ENCODE data around the gene CAVIN1.
"Not testable (repeated sequence)": the region's sequence is repeated elsewhere in the genome, so short reads cannot be mapped to it uniquely, and the experiment has no call there.

Gene CAVIN1

DNA sequence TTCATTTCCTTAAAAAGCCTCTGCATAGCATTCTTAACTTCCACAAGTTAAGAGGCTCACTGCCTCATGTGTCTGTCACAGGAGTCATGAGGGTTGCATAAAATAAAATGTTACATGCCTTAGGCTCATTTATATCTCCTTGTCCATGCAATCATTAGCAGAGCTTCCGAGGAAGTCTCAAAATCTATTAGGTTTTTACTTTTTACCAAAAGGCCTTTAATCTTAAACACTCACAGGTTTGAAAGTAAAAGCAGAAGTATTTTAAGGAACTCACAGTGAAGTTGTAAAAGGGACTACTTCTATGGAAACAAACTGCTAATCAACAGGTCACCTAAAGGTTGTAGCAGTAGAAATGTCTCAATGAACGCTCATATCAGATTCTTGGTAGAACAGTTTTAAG, 30.4 kb upstream of the CAVIN1 start:
- H3K36me3 ChIP-seq (ENCODE audit: control insufficient read depth, insufficient read depth, low read length): no peaks in the 10 kb centered on the region
- H3K27me3 ChIP-seq (ENCODE audit: control insufficient read depth, insufficient read depth, low read length): no peaks in the 10 kb centered on the region
- no peaks in the 10 kb centered on the region for H3K4me1 ChIP-seq (ENCODE audit: control insufficient read depth, insufficient read depth, low read length)
- no peaks in the 10 kb centered on the region for H3K9me3 ChIP-seq (ENCODE audit: control insufficient read depth, insufficient read depth, low read length)
- no peak overlapping the region for H3K4me3 ChIP-seq (ENCODE audit: low read depth, low read length)
- H3K9ac ChIP-seq (ENCODE audit: low read depth, low read length): no peak overlapping the region

DNA sequence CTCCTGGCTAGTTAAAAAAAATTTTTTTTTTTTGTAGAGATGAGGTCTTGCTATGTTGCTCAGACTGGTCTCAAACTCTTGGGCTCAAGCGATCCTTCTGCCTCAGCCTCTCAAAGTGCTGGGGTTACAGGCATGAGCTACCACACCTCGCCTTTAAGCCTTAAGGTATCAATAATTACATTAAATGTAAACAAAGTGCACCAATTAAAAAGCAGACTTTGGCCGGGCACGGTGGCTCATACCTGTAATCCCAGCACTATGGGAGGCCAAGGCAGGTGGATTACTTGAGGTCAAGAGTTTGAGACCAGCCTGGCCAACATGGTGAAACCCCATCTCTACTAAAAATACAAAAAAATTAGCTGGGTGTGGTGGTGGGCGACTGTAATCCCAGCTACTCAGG, 28.2 kb upstream of the CAVIN1 start:
- H3K9ac ChIP-seq (ENCODE audit: low read depth, low read length); H3K9me3 ChIP-seq (ENCODE audit: control insufficient read depth, insufficient read depth, low read length); H3K36me3 ChIP-seq (ENCODE audit: control insufficient read depth, insufficient read depth, low read length); H3K4me1 ChIP-seq (ENCODE audit: control insufficient read depth, insufficient read depth, low read length); H3K4me3 ChIP-seq (ENCODE audit: low read depth, low read length); H3K27me3 ChIP-seq (ENCODE audit: control insufficient read depth, insufficient read depth, low read length): not testable (repeated sequence)

DNA sequence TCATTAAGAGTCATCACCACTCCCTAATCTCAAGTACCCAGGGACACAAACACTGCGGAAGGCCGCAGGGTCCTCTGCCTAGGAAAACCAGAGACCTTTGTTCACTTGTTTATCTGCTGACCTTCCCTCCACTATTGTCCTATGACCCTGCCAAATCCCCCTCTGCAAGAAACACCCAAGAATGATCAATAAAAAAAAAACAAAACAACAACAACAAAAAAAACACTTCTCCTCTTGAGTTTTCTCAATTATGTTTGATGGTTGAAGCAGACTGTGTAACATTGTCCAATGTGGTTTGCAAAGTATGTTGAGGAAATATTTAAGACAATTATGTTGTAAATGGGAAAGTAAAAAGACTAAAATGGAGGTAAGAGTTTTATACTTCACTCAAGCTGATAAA, 26.8 kb upstream of the CAVIN1 start:
- H3K9me3 ChIP-seq (ENCODE audit: control insufficient read depth, insufficient read depth, low read length); H3K27me3 ChIP-seq (ENCODE audit: control insufficient read depth, insufficient read depth, low read length); H3K9ac ChIP-seq (ENCODE audit: low read depth, low read length); H3K4me3 ChIP-seq (ENCODE audit: low read depth, low read length); H3K4me1 ChIP-seq (ENCODE audit: control insufficient read depth, insufficient read depth, low read length); H3K36me3 ChIP-seq (ENCODE audit: control insufficient read depth, insufficient read depth, low read length): not testable (repeated sequence)

DNA sequence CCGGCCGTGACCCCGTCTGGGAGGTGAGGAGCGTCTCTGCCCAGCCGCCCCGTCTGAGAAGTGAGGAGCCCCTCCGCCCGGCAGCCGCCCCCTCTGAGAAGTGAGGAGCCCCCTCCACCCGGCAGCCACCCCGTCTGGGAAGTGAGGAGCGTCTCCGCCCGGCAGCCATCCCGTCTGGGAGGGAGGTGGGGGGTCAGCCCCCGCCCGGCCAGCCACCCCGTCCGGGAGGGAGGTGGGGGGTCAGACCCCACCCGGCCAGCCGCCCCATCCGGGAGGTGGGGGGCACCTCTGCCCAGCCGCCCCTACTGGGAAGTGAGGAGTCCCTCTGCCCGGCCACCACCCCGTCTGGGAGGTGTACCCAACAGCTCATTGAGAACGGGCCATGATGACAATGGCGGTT, 26.1 kb upstream of the CAVIN1 start:
- H3K9ac ChIP-seq (ENCODE audit: low read depth, low read length); H3K4me1 ChIP-seq (ENCODE audit: control insufficient read depth, insufficient read depth, low read length); H3K27me3 ChIP-seq (ENCODE audit: control insufficient read depth, insufficient read depth, low read length); H3K9me3 ChIP-seq (ENCODE audit: control insufficient read depth, insufficient read depth, low read length); H3K4me3 ChIP-seq (ENCODE audit: low read depth, low read length); H3K36me3 ChIP-seq (ENCODE audit: control insufficient read depth, insufficient read depth, low read length): not testable (repeated sequence)

DNA sequence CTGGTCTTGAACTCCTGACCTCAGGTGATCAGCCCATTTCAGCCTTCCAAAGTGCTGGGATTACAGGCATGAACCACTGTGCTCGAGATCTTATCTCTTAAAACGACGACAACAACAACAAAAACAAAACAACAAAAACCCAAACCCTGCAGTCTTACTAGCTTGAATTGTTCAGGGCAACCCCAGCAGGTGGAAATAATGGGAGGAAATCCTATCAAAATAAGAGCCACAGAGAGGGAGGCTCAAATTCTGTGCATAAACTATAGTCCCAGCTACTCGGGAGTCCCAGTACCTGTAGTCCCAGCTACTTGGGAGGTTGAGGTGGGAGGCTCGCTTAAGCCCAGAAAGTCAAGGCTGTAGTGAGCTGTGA, 19.1 kb upstream of the CAVIN1 start:
- Histone ChIP-seq H3K9me3 (ENCODE audit: control insufficient read depth, insufficient read depth, low read length) (no peaks in the 10 kb centered on the region), H3K36me3 (ENCODE audit: control insufficient read depth, insufficient read depth, low read length) (no peaks in the 10 kb centered on the region), H3K4me3 (ENCODE audit: low read depth, low read length) (no peak overlapping the region), H3K27me3 (ENCODE audit: control insufficient read depth, insufficient read depth, low read length) (no peaks in the 10 kb centered on the region), H3K4me1 (ENCODE audit: control insufficient read depth, insufficient read depth, low read length) (peaks cover 6% of the 10 kb centered on the region), H3K9ac (ENCODE audit: low read depth, low read length) (no peak overlapping the region)

DNA sequence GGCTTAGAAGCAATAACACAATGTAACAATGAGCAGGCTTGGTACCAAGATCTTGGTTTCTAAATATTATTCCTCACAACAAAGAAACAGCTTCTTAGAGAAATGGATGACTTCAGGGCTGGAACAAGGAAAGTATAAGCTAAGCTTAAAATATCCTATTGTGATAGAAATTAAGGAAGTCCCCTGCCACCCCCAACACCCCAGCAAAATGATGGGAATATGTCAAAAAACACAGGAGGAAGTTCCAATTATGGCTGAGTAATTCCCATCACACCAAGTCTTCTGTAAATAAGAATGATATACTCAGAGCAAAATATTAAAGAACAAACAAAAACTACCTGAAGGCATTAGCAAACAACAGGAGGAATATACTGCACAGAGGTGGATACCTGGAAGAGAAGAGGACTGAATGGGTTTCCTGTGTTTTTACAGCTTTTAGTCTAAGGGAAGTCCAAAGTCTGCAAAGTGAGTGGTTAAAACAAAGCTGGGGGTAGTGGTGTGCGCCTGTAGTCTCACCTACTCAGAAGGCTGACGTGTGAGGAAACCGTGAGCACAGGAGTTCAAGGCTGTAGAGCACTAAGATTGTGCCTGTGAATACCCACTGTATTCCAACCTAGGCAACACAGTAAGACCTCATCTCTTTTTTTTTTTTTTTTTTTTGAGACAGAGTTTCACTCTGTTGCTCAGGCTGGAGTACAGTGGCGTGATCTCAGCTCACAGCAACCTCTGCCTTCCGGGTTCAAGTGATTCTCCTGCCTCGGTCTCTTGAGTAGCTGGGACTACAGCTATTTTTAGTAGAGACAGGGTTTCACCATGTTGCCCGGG, 18.5 kb upstream of the CAVIN1 start:
- no peaks in the 10 kb centered on the region for H3K9me3 ChIP-seq (ENCODE audit: control insufficient read depth, insufficient read depth, low read length)
- peaks cover 6% of the 10 kb centered on the region for H3K4me1 ChIP-seq (ENCODE audit: control insufficient read depth, insufficient read depth, low read length)
- no peaks in the 10 kb centered on the region for H3K36me3 ChIP-seq (ENCODE audit: control insufficient read depth, insufficient read depth, low read length)
- H3K27me3 ChIP-seq (ENCODE audit: control insufficient read depth, insufficient read depth, low read length): no peaks in the 10 kb centered on the region
- H3K9ac ChIP-seq (ENCODE audit: low read depth, low read length): no peak overlapping the region
- H3K4me3 ChIP-seq (ENCODE audit: low read depth, low read length): no peak overlapping the region

DNA sequence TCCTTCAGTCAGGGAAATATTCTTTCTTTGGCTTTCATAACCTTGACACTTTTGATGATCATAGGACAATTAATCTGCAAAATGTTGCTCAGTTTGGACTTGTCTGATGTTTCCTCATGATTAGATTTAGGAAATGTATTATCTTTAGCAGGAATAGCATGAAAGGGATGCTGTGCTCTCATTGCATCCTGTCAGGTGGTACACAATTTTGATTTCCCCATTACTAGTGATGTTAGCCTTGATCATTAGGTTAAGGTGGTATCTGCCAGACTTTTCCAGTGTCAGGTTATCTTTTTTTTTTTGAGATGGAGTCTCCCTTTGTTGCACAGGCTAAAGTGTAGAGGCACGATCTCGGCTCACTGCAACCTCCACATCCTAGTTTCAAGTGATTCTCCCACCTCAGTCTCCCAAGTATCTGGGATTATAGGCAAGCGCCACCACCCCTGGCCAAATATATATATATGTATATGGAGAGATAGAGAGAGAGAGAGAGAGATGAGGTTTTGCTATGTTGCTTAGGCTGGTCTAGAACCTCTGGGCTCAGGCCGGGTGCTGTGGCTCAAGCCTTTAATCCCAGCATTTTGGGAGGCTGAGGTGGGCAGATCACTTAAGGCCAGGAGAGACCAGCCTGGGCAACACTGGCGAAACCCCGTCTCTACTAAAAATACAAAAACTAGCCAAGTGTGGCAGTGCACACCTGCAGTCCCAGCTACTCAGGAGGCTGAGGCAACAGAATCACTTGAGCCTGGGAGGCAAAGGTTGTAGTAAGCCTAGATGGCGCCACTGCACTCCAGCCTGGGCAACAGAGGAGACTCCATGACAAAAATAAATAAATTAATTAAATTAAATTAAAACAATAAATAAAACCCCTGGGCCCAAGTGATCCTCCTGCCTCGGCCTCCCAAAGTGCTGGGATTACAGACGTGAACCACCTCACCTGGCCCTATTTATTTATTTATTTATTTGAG, 15.8 kb upstream of the CAVIN1 start:
- peaks cover 6% of the 10 kb centered on the region for H3K4me1 ChIP-seq (ENCODE audit: control insufficient read depth, insufficient read depth, low read length)
- no peaks in the 10 kb centered on the region for H3K9me3 ChIP-seq (ENCODE audit: control insufficient read depth, insufficient read depth, low read length)
- no peaks in the 10 kb centered on the region for H3K27me3 ChIP-seq (ENCODE audit: control insufficient read depth, insufficient read depth, low read length)
- no peak overlapping the region for H3K9ac ChIP-seq (ENCODE audit: low read depth, low read length)
- H3K36me3 ChIP-seq (ENCODE audit: control insufficient read depth, insufficient read depth, low read length): no peaks in the 10 kb centered on the region
- H3K4me3 ChIP-seq (ENCODE audit: low read depth, low read length): no peak overlapping the region

DNA sequence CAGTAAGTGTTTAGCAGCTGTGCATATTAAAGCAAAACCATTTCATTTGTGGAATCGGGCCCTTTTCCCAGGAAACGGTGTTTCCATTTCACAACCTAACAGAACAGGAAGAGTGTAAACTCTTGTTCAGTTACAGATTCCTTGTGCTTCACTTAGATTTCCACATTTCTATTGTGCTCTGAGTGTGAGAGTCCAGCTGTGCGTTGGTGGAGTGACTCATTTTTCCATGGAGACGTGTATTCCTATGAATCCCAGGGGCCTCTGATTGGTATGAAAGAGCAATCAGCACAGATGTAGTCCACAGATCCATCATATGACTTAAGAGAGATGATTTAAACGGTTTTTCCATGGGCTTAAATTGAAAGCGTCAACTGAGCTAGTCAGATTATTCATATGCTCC, 13.3 kb upstream of the CAVIN1 start:
- Histone ChIP-seq H3K9me3 (ENCODE audit: control insufficient read depth, insufficient read depth, low read length) (no peaks in the 10 kb centered on the region), H3K9ac (ENCODE audit: low read depth, low read length) (no peak overlapping the region), H3K4me1 (ENCODE audit: control insufficient read depth, insufficient read depth, low read length) (peaks cover 3% of the 10 kb centered on the region), H3K27me3 (ENCODE audit: control insufficient read depth, insufficient read depth, low read length) (no peaks in the 10 kb centered on the region), H3K36me3 (ENCODE audit: control insufficient read depth, insufficient read depth, low read length) (no peaks in the 10 kb centered on the region), H3K4me3 (ENCODE audit: low read depth, low read length) (no peak overlapping the region)

DNA sequence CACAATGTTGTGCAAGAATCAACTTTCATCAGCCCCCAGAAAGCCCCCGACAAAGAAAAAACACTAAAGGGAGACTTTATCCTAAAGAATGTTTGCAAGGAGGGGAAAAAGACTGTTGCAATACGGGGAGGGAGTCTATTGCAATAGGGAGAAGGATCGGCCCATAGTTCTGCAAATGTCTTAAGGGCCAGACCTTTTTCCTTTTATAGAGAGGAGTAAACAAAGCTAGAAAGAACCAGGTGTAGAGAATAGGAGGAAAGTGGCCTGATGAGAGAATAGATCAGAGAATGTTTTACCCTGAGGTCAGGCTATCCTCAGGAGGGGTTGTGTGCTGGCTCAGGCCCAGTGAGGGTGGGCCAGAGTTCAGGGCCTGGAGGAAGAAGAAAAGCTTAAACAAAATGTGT, 8.7 kb upstream of the CAVIN1 start:
- no peak overlapping the region for H3K4me3 ChIP-seq (ENCODE audit: low read depth, low read length)

DNA sequence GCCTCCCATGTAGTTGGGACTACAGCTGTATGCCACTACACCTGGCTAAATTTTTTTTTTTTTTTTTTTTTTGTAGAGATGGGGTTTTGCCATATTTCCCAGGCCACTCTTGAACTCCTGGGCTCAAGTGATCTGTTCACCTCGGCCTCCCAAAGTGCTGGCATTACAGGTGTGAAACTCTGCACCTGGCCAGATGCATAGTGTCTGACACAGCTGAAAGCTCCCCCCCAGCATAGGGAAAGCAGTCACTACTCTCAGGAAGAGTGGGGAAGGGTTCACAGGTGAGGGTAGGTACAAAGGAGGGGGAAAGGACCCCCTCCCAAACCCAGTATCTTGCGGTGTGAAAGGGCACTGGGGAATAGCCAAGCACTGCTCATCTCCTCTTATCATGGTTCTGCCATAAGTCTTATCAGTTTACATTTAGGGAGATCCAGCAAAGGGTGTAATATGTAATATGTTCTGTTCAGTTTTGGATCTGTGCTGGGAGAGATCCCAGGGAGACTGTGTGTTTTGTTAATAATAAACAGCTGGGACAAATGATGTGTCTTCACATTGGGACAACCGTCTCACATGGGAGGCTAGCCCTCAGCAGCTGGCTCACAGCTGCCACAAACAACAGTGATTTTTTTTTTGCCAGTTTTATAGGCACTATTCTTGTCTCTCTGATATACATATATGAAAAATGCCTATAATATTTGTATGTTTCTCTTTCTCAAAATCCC, 6.8 kb upstream of the CAVIN1 start:
- Histone ChIP-seq H3K9ac (ENCODE audit: low read depth, low read length) (no peak overlapping the region), H3K9me3 (ENCODE audit: control insufficient read depth, insufficient read depth, low read length) (no peaks in the 10 kb centered on the region), H3K27me3 (ENCODE audit: control insufficient read depth, insufficient read depth, low read length) (no peaks in the 10 kb centered on the region), H3K4me3 (ENCODE audit: low read depth, low read length) (no peak overlapping the region), H3K36me3 (ENCODE audit: control insufficient read depth, insufficient read depth, low read length) (no peaks in the 10 kb centered on the region), H3K4me1 (ENCODE audit: control insufficient read depth, insufficient read depth, low read length) (peaks cover 6% of the 10 kb centered on the region)

More for the DNA sequence above, 8.7 kb upstream of the CAVIN1 start:
- Histone ChIP-seq H3K4me1 (ENCODE audit: control insufficient read depth, insufficient read depth, low read length) (peaks cover 6% of the 10 kb centered on the region), H3K36me3 (ENCODE audit: control insufficient read depth, insufficient read depth, low read length) (no peaks in the 10 kb centered on the region), H3K27me3 (ENCODE audit: control insufficient read depth, insufficient read depth, low read length) (no peaks in the 10 kb centered on the region), H3K9me3 (ENCODE audit: control insufficient read depth, insufficient read depth, low read length) (no peaks in the 10 kb centered on the region), H3K9ac (ENCODE audit: low read depth, low read length) (no peak overlapping the region)

DNA sequence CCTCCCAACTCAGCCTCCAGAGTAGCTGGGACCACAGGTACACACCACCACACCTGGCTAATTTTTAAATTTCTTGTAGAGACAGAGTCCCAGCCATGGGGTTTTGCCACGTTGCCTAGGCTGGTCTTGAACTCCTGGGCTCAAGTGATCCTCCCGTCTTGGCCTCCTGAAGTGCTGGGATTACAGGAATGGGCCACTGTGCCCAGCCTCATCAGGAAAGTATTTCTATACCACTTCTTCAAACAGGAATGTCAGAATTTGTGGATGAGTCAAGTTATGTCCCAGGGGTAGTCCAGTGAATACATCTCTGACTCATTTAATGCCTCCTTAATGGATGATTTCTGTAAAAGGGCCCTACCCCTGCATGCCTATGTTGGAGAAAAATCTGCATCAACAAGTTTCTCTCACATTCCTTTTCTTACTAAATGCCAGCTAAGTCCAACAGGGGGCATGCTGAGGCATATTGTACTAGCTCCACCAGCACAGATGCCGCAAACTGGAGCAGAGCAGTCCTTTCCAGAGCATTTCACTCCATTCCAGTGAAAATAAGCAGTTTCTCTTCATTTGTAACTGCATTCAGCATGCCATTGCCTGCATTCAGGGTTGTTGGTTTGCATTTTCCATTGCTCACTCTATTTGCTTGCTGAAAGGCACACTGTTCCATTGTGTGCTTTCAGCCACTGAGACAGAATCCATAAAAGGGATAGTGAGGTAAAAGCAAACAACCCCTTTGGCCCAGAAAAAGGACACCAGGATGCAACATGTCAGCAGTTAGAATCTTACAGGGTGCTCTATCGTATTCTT, 5.3 kb upstream of the CAVIN1 start:
- Histone ChIP-seq H3K9ac (ENCODE audit: low read depth, low read length) (no peak overlapping the region), H3K36me3 (ENCODE audit: control insufficient read depth, insufficient read depth, low read length) (no peaks in the 10 kb centered on the region), H3K9me3 (ENCODE audit: control insufficient read depth, insufficient read depth, low read length) (no peaks in the 10 kb centered on the region), H3K4me1 (ENCODE audit: control insufficient read depth, insufficient read depth, low read length) (peaks cover 6% of the 10 kb centered on the region), H3K4me3 (ENCODE audit: low read depth, low read length) (no peak overlapping the region), H3K27me3 (ENCODE audit: control insufficient read depth, insufficient read depth, low read length) (no peaks in the 10 kb centered on the region)
